HUES64 (cell line): ENCODE data around the gene NPAS2. TPM values are rescaled to one million over a fixed set of nuclear protein-coding genes. Genes with fewer than 3 reads are reported as not detected.

Source experiments
- H3K27ac ChIP-seq: 2 replicates; pipeline ENCODE4 v1.7.0; 2013; ENCODE audit warnings: low read depth, low read length, inconsistent platforms
- H3K27me3 ChIP-seq: 2 replicates; pipeline ENCODE4 v1.6.1; 2013; ENCODE audit warnings: mild to moderate bottlenecking, low read length; ENCODE audit not compliant: insufficient read depth
- H3K36me3 ChIP-seq: 2 replicates; pipeline ENCODE4 v1.6.1; 2013; ENCODE audit warnings: mild to moderate bottlenecking, low read length; ENCODE audit not compliant: insufficient read depth
- H3K4me1 ChIP-seq: 2 replicates; pipeline ENCODE4 v1.6.1; 2013; ENCODE audit warnings: mild to moderate bottlenecking, low read length, moderate library complexity; ENCODE audit not compliant: insufficient read depth
- H3K4me3 ChIP-seq: 2 replicates; pipeline ENCODE4 v1.5.1; 2013; ENCODE audit warnings: mild to moderate bottlenecking, low read length, moderate library complexity
- H3K9ac ChIP-seq: 2 replicates; pipeline ENCODE4 v1.6.1; 2013; ENCODE audit warnings: mild to moderate bottlenecking, low read depth, low read length
- H3K9me3 ChIP-seq: 2 replicates; pipeline ENCODE4 v1.6.1; 2013; ENCODE audit warnings: low read depth, low read length; ENCODE audit not compliant: insufficient read depth
- WGBS: fragments of 150-250, 120-280 bp; methylation state at CpG from one replicate; pipeline ENCODE4 v1.1.7; 2013; ENCODE audit warnings: missing lambda C conversion rate; 5-methylcytosine and 5-hydroxymethylcytosine counted together
- polyA plus RNA-seq, 2 experiments: library from polyadenylated mRNA; stranded (reverse); fragments of 50-300 nt; gene quantifications; one replicate each; pipeline ENCODE4 v1.2.3, GENCODE V29; 2013

NPAS2 gene, protein sequence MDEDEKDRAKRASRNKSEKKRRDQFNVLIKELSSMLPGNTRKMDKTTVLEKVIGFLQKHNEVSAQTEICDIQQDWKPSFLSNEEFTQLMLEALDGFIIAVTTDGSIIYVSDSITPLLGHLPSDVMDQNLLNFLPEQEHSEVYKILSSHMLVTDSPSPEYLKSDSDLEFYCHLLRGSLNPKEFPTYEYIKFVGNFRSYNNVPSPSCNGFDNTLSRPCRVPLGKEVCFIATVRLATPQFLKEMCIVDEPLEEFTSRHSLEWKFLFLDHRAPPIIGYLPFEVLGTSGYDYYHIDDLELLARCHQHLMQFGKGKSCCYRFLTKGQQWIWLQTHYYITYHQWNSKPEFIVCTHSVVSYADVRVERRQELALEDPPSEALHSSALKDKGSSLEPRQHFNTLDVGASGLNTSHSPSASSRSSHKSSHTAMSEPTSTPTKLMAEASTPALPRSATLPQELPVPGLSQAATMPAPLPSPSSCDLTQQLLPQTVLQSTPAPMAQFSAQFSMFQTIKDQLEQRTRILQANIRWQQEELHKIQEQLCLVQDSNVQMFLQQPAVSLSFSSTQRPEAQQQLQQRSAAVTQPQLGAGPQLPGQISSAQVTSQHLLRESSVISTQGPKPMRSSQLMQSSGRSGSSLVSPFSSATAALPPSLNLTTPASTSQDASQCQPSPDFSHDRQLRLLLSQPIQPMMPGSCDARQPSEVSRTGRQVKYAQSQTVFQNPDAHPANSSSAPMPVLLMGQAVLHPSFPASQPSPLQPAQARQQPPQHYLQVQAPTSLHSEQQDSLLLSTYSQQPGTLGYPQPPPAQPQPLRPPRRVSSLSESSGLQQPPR
- 1.1 TPM for polyA plus RNA-seq (2013, experiment 1 of 2)
- 1.0 TPM for polyA plus RNA-seq (2013, experiment 2 of 2)

DNA sequence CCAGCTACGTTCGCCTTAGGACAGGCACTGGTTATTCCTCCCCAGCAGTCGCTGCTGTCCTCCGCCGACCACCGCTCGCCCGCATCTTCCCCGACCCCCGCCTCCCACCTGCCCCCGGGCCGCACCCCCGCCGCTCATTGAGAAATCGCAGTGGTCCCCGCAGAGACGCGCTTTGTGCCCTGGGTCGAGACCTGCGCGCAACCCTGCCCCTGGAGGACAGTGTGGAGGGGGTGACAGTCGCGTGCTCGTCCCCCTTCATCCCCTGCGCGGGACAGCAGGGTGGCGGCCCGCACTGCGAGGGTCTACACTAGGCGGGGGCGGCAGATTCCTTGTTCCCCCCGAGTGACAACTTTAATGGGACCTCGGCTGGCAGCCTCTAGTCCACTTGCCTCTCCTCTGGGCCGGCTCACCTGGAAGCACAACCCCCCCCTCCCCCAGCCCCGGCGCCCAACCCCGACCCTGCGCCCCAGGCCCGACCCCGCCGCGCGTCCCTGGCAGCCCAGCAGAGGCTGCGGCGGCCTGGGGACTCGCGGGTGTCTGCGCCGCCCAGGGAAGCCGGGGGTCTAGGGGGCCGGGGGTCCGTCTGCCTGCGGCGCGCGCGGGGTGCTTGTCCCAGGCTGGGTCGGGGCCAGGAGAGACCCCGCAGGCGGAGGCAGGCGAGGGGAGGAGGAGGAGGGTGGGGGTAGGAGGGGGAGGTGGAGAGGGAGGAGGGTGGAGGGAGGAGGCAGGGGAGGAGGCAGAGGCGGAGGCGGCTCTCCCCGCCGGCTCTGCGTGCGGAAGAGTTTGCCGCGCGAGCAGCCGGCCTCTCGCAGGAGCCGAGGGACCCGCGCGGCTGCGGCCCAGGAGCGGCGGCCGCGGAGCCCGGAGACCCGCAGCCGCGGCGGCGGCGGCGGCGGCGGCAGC is at the start of gene NPAS2:
Gene NPAS2 (plus strand): TSS at position 770 of the 903 bp plus-strand sequence. CDS start 84,616 bp downstream, outside the sequence.
- Histone ChIP-seq H3K4me3 (peak within 1 kb of the TSS; percentile 64), H3K27me3 (peaks cover 70% of the 10 kb centered on the region), H3K9me3 (no peaks in the 10 kb centered on the region), H3K9ac (peak within 1 kb of the TSS; percentile 56; the same call in 1 of the 2 replicates), H3K4me1 (peaks cover 17% of the 10 kb centered on the region), H3K27ac (no peak within 1 kb of the TSS), H3K36me3 (no peaks in the 10 kb centered on the region)
- under 1% methylated on average over 91 of the region's 91 CpGs for WGBS

DNA sequence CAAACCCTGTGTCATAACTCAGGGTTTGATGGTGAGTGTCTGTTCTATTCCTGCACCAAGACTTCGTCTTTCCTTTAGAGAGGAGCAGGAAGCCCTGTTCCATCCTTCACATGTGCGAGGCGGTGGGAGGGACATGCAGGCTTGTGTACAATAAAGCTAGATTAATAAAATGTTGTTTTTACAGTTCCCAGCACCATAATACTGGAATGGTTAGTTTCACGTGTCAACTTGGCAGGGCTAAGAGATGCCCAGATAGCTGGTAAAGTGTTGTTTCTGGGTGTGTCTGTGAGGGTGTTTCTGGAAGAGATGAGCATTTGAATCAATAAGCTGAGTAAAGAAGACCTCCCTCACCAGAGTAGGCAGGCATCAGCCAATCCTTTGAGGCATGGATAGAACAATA is 48.8 kb upstream of the NPAS2 start:
- no peaks in the 10 kb centered on the region for H3K36me3 ChIP-seq
- 97% methylated on average over 4 of the region's 4 CpGs for WGBS
- H3K9me3 ChIP-seq: no peaks in the 10 kb centered on the region

DNA sequence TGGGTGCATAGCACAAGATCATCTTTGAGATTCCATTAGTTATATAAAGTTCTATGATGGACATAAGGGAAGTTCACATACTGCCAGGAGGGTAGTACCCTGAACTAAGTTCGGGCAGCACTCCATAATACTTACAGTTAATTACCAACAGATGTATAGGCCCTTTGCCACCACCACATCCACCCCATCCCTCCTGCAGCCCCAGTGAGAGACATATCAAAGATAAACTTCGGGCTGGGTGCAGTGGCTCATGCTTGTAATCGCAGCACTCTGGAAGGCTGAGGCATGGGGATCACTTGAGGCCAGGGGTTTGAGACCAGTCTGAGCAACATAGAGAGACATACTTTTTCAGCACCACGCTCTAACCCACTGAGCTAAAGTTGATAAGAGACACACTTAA is 46.4 kb upstream of the NPAS2 start:
- H3K27me3 ChIP-seq: no peaks in the 10 kb centered on the region
- H3K9ac ChIP-seq: no peak overlapping the region
- 0 out of 2 replicates have a peak, but pooled peaks cover 2% of the 10 kb centered on the region for H3K4me1 ChIP-seq
- H3K4me3 ChIP-seq: no peak overlapping the region
- no peaks in the 10 kb centered on the region for H3K36me3 ChIP-seq
- no peaks in the 10 kb centered on the region for H3K9me3 ChIP-seq
- no peak overlapping the region for H3K27ac ChIP-seq
- 93% methylated on average over 4 of the region's 4 CpGs for WGBS

More for the DNA sequence above, 48.8 kb upstream of the NPAS2 start:
- Histone ChIP-seq H3K4me3 (no peak overlapping the region), H3K27ac (no peak overlapping the region), H3K9ac (no peak overlapping the region), H3K4me1 (0 out of 2 replicates have a peak, but pooled peaks cover 2% of the 10 kb centered on the region), H3K27me3 (no peaks in the 10 kb centered on the region)

DNA sequence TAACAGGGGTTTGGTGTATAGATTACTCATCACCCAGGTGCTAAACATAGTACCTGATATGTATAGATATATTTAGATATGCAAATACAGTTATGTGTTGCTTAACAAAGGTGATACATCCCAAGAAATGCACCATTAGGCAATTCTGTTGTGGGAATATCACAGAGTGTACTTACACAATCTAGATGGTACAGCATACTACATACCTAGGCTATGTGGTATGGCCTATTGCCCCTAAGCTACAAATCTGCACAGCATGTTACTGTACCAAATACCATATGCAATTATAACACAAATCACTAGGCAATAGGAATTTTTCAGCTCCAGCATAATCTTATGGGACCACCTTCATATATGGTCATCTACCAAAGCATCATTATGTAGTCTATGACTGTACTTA is 43.5 kb upstream of the NPAS2 start:
- Histone ChIP-seq H3K27me3 (no peaks in the 10 kb centered on the region), H3K9ac (no peak overlapping the region), H3K4me1 (no peaks in the 10 kb centered on the region), H3K9me3 (no peaks in the 10 kb centered on the region), H3K36me3 (no peaks in the 10 kb centered on the region), H3K27ac (no peak overlapping the region), H3K4me3 (no peak overlapping the region)

DNA sequence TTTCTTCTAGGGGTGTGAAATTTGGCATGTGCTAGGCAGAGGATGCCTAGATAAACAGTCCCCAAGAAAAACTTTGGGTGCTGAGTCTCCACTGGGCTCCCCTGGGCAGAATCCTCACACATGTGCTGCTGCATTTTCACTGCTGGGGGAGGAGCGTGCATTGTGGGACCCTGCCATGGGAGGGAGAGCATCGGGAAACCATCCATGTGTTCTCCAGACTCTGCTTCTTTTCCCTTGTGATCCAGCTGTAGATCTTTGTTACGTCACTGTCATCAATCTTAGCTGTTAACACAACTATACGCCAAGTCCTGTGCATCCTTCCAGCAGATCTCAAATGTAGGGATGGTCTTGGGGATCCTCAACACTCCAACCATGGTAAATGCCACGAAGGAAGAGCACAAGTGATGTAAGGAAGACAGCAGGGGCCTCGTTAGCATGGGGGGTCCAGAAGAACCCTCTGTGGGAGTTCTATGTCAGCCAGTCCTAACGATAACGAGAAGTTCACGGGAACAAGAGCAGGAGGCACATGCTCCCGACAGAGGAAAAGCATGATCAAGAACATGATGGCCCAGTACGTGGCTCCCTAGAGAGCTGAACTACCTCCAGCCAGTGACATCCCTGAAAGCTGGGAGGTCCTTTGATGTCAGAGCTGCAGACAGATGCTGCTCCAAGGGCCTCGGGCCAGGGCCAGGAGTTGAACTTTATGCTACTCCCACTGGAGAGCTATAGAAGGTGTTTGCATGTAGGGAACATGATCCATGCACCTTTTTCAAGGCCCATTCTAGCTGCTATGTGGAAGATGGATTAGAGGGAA is 41.1 kb upstream of the NPAS2 start:
- 94% methylated on average over 12 of the region's 12 CpGs for WGBS
- peaks cover 10% of the 10 kb centered on the region; the same call in 1 of the 2 replicates for H3K4me1 ChIP-seq

DNA sequence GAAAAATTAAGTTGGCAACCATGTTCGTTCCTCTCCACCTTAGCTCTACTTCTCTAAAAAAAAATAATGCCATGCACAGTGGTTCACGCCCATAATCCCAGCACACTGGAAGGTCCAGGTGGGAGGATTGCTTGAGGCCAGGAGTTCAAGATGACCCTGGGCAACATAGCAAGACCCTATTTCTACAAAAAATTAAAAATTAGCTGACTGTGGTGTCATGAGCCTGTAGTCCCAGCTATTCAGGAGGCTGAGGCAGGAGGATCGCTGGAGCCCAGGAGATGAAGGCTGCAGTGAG is 40.1 kb upstream of the NPAS2 start:
- no peak overlapping the region for H3K27ac ChIP-seq
- no peaks in the 10 kb centered on the region for H3K9me3 ChIP-seq
- WGBS: over 99% methylated on average over 3 of the region's 3 CpGs

More for the DNA sequence above, 41.1 kb upstream of the NPAS2 start:
- H3K36me3 ChIP-seq: no peaks in the 10 kb centered on the region
- no peak overlapping the region for H3K27ac ChIP-seq
- H3K27me3 ChIP-seq: no peaks in the 10 kb centered on the region
- H3K4me3 ChIP-seq: no peak overlapping the region
- H3K9me3 ChIP-seq: no peaks in the 10 kb centered on the region
- no peak overlapping the region for H3K9ac ChIP-seq

DNA sequence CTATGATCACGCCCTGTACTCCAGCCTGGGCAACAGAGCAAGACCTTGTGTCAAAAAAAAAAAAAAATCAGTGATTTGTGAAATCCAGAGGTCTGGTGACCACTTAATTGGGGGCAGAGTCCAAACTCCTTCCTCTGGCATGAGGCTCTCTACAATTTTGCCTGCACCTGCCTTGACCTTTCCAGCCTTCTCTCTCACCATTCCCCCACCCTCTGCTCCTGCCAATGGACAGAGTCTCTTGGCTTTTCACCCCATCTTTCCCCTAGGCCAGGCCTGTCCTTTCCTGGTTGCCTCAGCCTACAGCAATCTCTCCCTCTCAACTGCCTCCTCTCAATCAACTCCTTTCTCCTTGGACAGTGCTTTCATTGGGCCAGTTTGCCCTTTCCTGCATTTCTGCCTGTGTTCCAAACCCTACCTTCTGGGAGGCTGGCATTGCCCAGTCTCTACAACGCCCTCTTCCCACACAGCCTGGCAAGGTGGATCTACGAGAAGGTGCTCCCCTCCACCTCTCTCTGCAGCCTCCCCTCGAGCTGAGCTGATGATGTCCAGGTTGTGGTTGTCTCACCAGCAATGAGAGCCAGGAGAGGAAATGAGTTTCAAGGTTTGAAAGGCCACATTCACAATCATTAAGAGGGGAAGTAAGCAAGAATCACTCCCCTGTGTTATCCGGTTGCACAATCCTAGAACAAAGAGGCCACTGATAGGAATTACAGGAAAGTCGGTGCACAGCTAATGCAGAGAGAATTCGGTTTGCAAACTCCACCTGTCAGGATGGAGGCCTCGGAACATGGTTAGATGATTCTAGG is 39.5 kb upstream of the NPAS2 start:
- Histone ChIP-seq H3K9ac (no peak overlapping the region), H3K36me3 (no peaks in the 10 kb centered on the region), H3K27ac (no peak overlapping the region), H3K9me3 (no peaks in the 10 kb centered on the region), H3K4me1 (peaks cover 10% of the 10 kb centered on the region; the same call in 1 of the 2 replicates), H3K27me3 (no peaks in the 10 kb centered on the region), H3K4me3 (no peak overlapping the region)
- 88% methylated on average over 7 of the region's 8 CpGs for whole genome bisulfite sequencing

More for the DNA sequence above, 40.1 kb upstream of the NPAS2 start:
- Histone ChIP-seq H3K4me3 (no peak overlapping the region), H3K36me3 (no peaks in the 10 kb centered on the region), H3K27me3 (no peaks in the 10 kb centered on the region), H3K9ac (no peak overlapping the region), H3K4me1 (peaks cover 10% of the 10 kb centered on the region; the same call in 1 of the 2 replicates)

DNA sequence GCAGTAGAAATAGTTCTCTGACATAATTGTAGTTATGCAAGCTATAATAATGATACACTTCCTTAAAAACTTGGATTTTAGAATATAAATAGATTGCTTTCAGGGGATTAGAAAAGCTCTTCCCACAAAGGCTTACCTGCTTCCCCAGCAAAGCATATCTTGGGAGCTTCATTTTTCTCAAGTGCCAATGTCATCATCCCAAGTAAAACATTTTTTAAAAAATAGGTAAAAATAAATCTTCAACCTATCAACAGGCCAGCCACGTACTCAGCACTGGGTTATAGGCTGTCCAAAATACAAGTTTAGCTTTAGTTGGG is 39.0 kb upstream of the NPAS2 start:
- Histone ChIP-seq H3K4me3 (no peak overlapping the region), H3K9ac (no peak overlapping the region), H3K9me3 (no peaks in the 10 kb centered on the region), H3K27ac (no peak overlapping the region), H3K4me1 (peaks cover 10% of the 10 kb centered on the region; the same call in 1 of the 2 replicates), H3K27me3 (no peaks in the 10 kb centered on the region), H3K36me3 (no peaks in the 10 kb centered on the region)
- WGBS: 100% methylated on average over 1 of the region's 1 CpG

DNA sequence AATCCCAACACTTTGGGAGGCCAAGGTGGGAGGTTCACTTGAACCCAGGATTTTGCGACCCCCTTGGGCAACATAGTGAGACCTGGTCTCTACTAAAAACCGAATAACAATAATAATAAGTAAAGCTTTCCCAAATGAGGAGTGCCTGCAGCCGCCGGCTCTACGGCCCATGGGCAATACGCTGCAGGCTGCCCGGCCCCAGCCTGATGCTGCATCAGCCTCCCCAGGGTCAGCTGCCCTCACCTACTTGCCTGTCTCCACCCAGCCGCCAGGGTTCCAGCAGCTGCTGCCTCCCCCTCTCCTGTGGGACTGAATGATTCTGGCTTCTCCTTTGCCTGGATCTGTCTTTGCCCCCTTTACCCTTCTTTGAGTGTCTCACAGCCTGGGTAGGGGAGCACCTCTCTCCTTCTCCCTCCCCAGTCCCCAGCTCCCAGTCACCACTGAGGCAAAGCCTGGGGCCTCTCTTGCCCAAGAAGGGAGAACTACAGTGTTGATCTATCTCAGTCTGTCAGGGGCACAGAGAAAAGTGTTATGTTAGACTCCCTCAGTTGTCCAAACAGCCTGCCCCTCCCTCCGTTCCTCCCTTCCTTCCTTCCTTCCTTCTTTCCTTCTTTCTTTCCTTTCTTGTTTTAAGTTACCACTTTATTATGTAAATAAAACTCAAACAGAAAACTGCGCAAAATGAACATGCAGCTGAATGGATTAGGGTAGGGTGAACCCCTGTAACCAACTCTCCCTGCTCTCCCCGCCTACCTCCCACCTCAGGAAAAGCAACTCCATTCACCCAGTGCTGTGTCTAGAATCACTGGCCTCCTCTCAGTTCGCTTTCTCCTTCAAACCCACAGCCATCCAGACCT is 38.2 kb upstream of the NPAS2 start:
- peaks cover 10% of the 10 kb centered on the region; the same call in 1 of the 2 replicates for H3K4me1 ChIP-seq
- 81% methylated on average over 12 of the region's 12 CpGs for WGBS

More for the DNA sequence above, 38.2 kb upstream of the NPAS2 start:
- Histone ChIP-seq H3K9ac (no peak overlapping the region), H3K27me3 (no peaks in the 10 kb centered on the region), H3K9me3 (no peaks in the 10 kb centered on the region), H3K4me3 (no peak overlapping the region), H3K27ac (no peak overlapping the region), H3K36me3 (no peaks in the 10 kb centered on the region)
